HG02763 (cell line): Measurements from ENCODE around the gene FBXL4.

ENCODE experiments used
- ATAC-seq: cut with Tn5 transposase; IDR thresholded peaks from one replicate; pipeline ENCODE4 v1.9.1; 2021; ENCODE audit warnings: mild to moderate bottlenecking, moderate library complexity; ENCODE audit not compliant: unreplicated experiment

Gene FBXL4

GRCh38 chr6:98947411-98948292 lies at the start of gene FBXL4:
Gene FBXL4 (minus strand): TSS chr6:98947946. CDS start chr6:98926988, 20,958 bp downstream.
- ATAC-seq: peak; percentile 78

- ATAC-seq: no peak
Observed at GRCh38 chr6:98995116-98995515, 47.4 kb upstream of the FBXL4 start.

- ATAC-seq: no peak
Observed at GRCh38 chr6:98992535-98992934, 44.8 kb upstream of the FBXL4 start.

- ATAC-seq: no peak
Observed at GRCh38 chr6:98986071-98986615, 38.4 kb upstream of the FBXL4 start.

GRCh38 chr6:98985391-98985790 lies 37.6 kb upstream of the FBXL4 start:
- ATAC-seq: no peak

- no peak for ATAC-seq
Observed at GRCh38 chr6:98984121-98984520, 36.4 kb upstream of the FBXL4 start.

- no peak for ATAC-seq
Observed at GRCh38 chr6:98981473-98981872, 33.7 kb upstream of the FBXL4 start.

GRCh38 chr6:98980819-98981218 lies 33.1 kb upstream of the FBXL4 start:
- no peak for ATAC-seq

- no peak for ATAC-seq
Observed at GRCh38 chr6:98977671-98978292, 30.0 kb upstream of the FBXL4 start.

- ATAC-seq: no peak
Observed at GRCh38 chr6:98976674-98977385, 29.1 kb upstream of the FBXL4 start.

- ATAC-seq: no peak
Observed at GRCh38 chr6:98975421-98975820, 27.7 kb upstream of the FBXL4 start.

- no peak for ATAC-seq
Observed at GRCh38 chr6:98974309-98974708, 26.6 kb upstream of the FBXL4 start.

- ATAC-seq: no peak
Observed at GRCh38 chr6:98973571-98973970, 25.8 kb upstream of the FBXL4 start.

- no peak for ATAC-seq
Observed at GRCh38 chr6:98971303-98971702, 23.6 kb upstream of the FBXL4 start.

- ATAC-seq: no peak
Observed at GRCh38 chr6:98970469-98970868, 22.7 kb upstream of the FBXL4 start.

- no peak for ATAC-seq
Observed at GRCh38 chr6:98967616-98968015, 19.9 kb upstream of the FBXL4 start.

GRCh38 chr6:98959631-98960030 lies 11.9 kb upstream of the FBXL4 start:
- ATAC-seq: no peak

GRCh38 chr6:98958776-98959175 lies 11.0 kb upstream of the FBXL4 start:
- ATAC-seq: no peak

- ATAC-seq: no peak
Observed at GRCh38 chr6:98957450-98957849, 9.7 kb upstream of the FBXL4 start.

GRCh38 chr6:98949589-98949988 lies 1.8 kb upstream of the FBXL4 start:
- ATAC-seq: no peak

- ATAC-seq: peak; percentile 28
Observed at GRCh38 chr6:98946879-98947410, 801 bp downstream of the FBXL4 start.
